GM12891 (cell line): ENCODE results near the gene PTPRN2.

Experiments used
- PAX5 ChIP-seq: IDR thresholded peaks from 2 replicates; pipeline ENCODE4 v1.6.1; 2011; ENCODE audit warnings: low read length, moderate library complexity, mild to moderate bottlenecking; ENCODE audit not compliant: insufficient read depth, severe bottlenecking
- POLR2A ChIP-seq: IDR thresholded peaks from 2 replicates; pipeline ENCODE4 v1.6.1; 2011; ENCODE audit warnings: low read depth, low read length, control low read depth
- POLR2AphosphoS5 ChIP-seq: IDR thresholded peaks from 2 replicates; pipeline ENCODE4 v1.6.1; 2011; ENCODE audit warnings: low read depth, low read length, control low read depth
- POU2F2 ChIP-seq: IDR thresholded peaks from 2 replicates; pipeline ENCODE4 v1.6.1; 2011; ENCODE audit warnings: low read depth, mild to moderate bottlenecking, control low read depth, low read length, moderate library complexity
- SPI1 ChIP-seq: IDR thresholded peaks from 2 replicates; pipeline ENCODE4 v1.6.1; 2011; ENCODE audit warnings: low read depth, low read length, control low read depth
- TAF1 ChIP-seq: IDR thresholded peaks from 2 replicates; pipeline ENCODE4 v1.6.1; 2011; ENCODE audit warnings: low read depth, low read length, control low read depth

GRCh38 chr7:157928808-157929425 is 658.7 kb downstream of the PTPRN2 start:
- TF ChIP-seq POLR2A (no peak), SPI1 (no peak), POU2F2 (no peak), POLR2AphosphoS5 (no peak), TAF1 (no peak), PAX5 (no peak)
